NK-92 (cell line): ENCODE measurements around the gene DPF1.

Experiments used
- DNase-seq: peaks from one replicate; lab custom pipeline; 2025; ENCODE audit not compliant: unreplicated experiment; lab: John Stamatoyannopoulos, UW

Gene DPF1

GRCh38 chr19:38221919-38222830 is 1.8 kb downstream of the DPF1 start:
- no peak for DNase-seq

- DNase-seq, result no peak
These were observed 2.6 kb downstream of the DPF1 start for GRCh38 chr19:38221421-38221820.

- no peak for DNase-seq
These were observed 4.8 kb downstream of the DPF1 start for GRCh38 chr19:38219221-38219620.

- DNase-seq, result no peak
These were observed 5.8 kb downstream of the DPF1 start for GRCh38 chr19:38218204-38218603.

GRCh38 chr19:38216785-38217641 is 7.0 kb downstream of the DPF1 start:
- no peak for DNase-seq

- no peak for DNase-seq
These were observed 10.0 kb downstream of the DPF1 start for GRCh38 chr19:38213911-38214625.

- no peak for DNase-seq
These were observed 10.6 kb downstream of the DPF1 start for GRCh38 chr19:38213469-38213868.

- DNase-seq, result no peak
These were observed 12.3 kb downstream of the DPF1 start for GRCh38 chr19:38211766-38212165.

- DNase-seq, result no peak
These were observed 12.9 kb downstream of the DPF1 start for GRCh38 chr19:38211151-38211591.

GRCh38 chr19:38210458-38210987 is 13.5 kb downstream of the DPF1 start:
- DNase-seq, result no peak

GRCh38 chr19:38209671-38210457 is 14.2 kb downstream of the DPF1 start:
- no peak for DNase-seq

GRCh38 chr19:38209152-38209551 is 14.9 kb downstream of the DPF1 start:
- DNase-seq, result no peak

- DNase-seq, result no peak
These were observed 15.5 kb downstream of the DPF1 start for GRCh38 chr19:38208571-38208970.

- DNase-seq, result no peak
These were observed 16.5 kb downstream of the DPF1 start for GRCh38 chr19:38207543-38207942.

GRCh38 chr19:38206928-38207327 is 17.1 kb downstream of the DPF1 start:
- DNase-seq, result no peak

- no peak for DNase-seq
These were observed 17.8 kb downstream of the DPF1 start for GRCh38 chr19:38206006-38206745.

- DNase-seq, result no peak
These were observed 19.3 kb downstream of the DPF1 start for GRCh38 chr19:38204728-38205127.

- DNase-seq, result no peak
These were observed 19.9 kb downstream of the DPF1 start for GRCh38 chr19:38204096-38204495.

GRCh38 chr19:38203197-38203596 is 20.8 kb downstream of the DPF1 start:
- DNase-seq, result no peak

GRCh38 chr19:38202504-38202903 is 21.5 kb downstream of the DPF1 start:
- no peak for DNase-seq
